Activated CD4-positive, alpha-beta T cell treated with anti-CD3 and anti-CD28 coated beads, Interleukin-2, amount 50 U/mL, for 16 hours (primary cell): ENCODE data around the gene TMEM163.

Experiments
- DNase-seq: peaks from one replicate; pipeline ENCODE4 v3.0.0-alpha.2; 2020

TMEM163 gene

GRCh38 chr2:134452042-134452733, 266.6 kb downstream of the TMEM163 start:
- no peak for DNase-seq

- DNase-seq, result no peak
These were observed 267.5 kb downstream of the TMEM163 start for GRCh38 chr2:134451347-134451630.

GRCh38 chr2:134449751-134450513, 268.9 kb downstream of the TMEM163 start:
- no peak for DNase-seq

GRCh38 chr2:134449157-134449556, 269.6 kb downstream of the TMEM163 start:
- no peak for DNase-seq

GRCh38 chr2:134448650-134449049, 270.1 kb downstream of the TMEM163 start:
- DNase-seq, result no peak

- no peak for DNase-seq
These were observed 271.1 kb downstream of the TMEM163 start for GRCh38 chr2:134447669-134448068.

GRCh38 chr2:134446383-134447017, 272.3 kb downstream of the TMEM163 start:
- no peak for DNase-seq

- DNase-seq, result no peak
These were observed 272.8 kb downstream of the TMEM163 start for GRCh38 chr2:134445985-134446382.

GRCh38 chr2:134445116-134445515, 273.7 kb downstream of the TMEM163 start:
- no peak for DNase-seq

GRCh38 chr2:134443814-134444480, 274.9 kb downstream of the TMEM163 start:
- DNase-seq, result no peak

GRCh38 chr2:134441153-134441863, 277.5 kb downstream of the TMEM163 start:
- DNase-seq, result no peak

- no peak for DNase-seq
These were observed 278.4 kb downstream of the TMEM163 start for GRCh38 chr2:134440336-134440909.

- no peak for DNase-seq
These were observed 280.4 kb downstream of the TMEM163 start for GRCh38 chr2:134438371-134438770.

GRCh38 chr2:134436706-134437105, 282.1 kb downstream of the TMEM163 start:
- no peak for DNase-seq

GRCh38 chr2:134435936-134436335, 282.9 kb downstream of the TMEM163 start:
- no peak for DNase-seq

- DNase-seq, result no peak
These were observed 283.3 kb downstream of the TMEM163 start for GRCh38 chr2:134435505-134435904.

- no peak for DNase-seq
These were observed 284.8 kb downstream of the TMEM163 start for GRCh38 chr2:134433979-134434378.

- no peak for DNase-seq
These were observed 285.3 kb downstream of the TMEM163 start for GRCh38 chr2:134433469-134433868.

- no peak for DNase-seq
These were observed 286.3 kb downstream of the TMEM163 start for GRCh38 chr2:134432435-134432883.

GRCh38 chr2:134431838-134432434, 286.9 kb downstream of the TMEM163 start:
- DNase-seq, result no peak

GRCh38 chr2:134429886-134430285, 288.9 kb downstream of the TMEM163 start:
- DNase-seq, result no peak

- no peak for DNase-seq
These were observed 292.1 kb downstream of the TMEM163 start for GRCh38 chr2:134426721-134427120.
